SK-N-MC (cell line): Measurements from ENCODE around the gene TBC1D24.

Experiments
- EZH2 ChIP-seq: fragments of 200-600 bp; sonication (generic); IDR thresholded peaks from one replicate; pipeline ENCODE4 v1.6.1; 2017; ENCODE audit warnings: antibody characterized with exemption
- FOXP2 ChIP-seq: optimal IDR thresholded peaks from 2 replicates; pipeline ENCODE3; 2011; ENCODE audit warnings: mild to moderate bottlenecking, moderate library complexity; ENCODE audit not compliant: insufficient read depth; ENCODE audit errors: extremely low read length, control extremely low read depth
- POLR2AphosphoS5 ChIP-seq: IDR thresholded peaks from 2 replicates; pipeline ENCODE4 v1.6.1; 2012; ENCODE audit warnings: mild to moderate bottlenecking, low read depth, low read length, borderline replicate concordance

- no peak for TF ChIP-seq EZH2
- no peak for TF ChIP-seq POLR2AphosphoS5
- no peak for TF ChIP-seq FOXP2
Observed at GRCh38 chr16:2432801-2433505, 42.0 kb upstream of the TBC1D24 start.
